DND-41 (cell line): ENCODE data around the gene HDLBP.

Experiments
- CTCF ChIP-seq: IDR thresholded peaks from 2 replicates; pipeline ENCODE4 v1.5.1; 2012; ENCODE audit warnings: borderline replicate concordance, low read length, moderate library complexity, mild to moderate bottlenecking; ENCODE audit not compliant: poor library complexity, severe bottlenecking; ENCODE audit errors: extremely low read depth
- EZH2 ChIP-seq: IDR thresholded peaks from 3 replicates; pipeline ENCODE4 v1.6.1; 2012; ENCODE audit warnings: borderline replicate concordance, low read depth, mild to moderate bottlenecking, moderate library complexity, low read length, inconsistent platforms; ENCODE audit not compliant: severe bottlenecking

- no peak for TF ChIP-seq CTCF
- TF ChIP-seq EZH2 = no peak
Measured at GRCh38 chr2:241213041-241213440, 102.4 kb downstream of the HDLBP start.
